Fibroblast of skin of right quadriceps (primary cell): ENCODE data around the gene TMEM163.
A peak's percentile ranks its signal among the peaks of the same experiment; 100 is the strongest.

Experiments used
- DNase-seq: peaks from one replicate; pipeline ENCODE4 v3.0.0-alpha.2; 2013

The TMEM163 gene

DNA sequence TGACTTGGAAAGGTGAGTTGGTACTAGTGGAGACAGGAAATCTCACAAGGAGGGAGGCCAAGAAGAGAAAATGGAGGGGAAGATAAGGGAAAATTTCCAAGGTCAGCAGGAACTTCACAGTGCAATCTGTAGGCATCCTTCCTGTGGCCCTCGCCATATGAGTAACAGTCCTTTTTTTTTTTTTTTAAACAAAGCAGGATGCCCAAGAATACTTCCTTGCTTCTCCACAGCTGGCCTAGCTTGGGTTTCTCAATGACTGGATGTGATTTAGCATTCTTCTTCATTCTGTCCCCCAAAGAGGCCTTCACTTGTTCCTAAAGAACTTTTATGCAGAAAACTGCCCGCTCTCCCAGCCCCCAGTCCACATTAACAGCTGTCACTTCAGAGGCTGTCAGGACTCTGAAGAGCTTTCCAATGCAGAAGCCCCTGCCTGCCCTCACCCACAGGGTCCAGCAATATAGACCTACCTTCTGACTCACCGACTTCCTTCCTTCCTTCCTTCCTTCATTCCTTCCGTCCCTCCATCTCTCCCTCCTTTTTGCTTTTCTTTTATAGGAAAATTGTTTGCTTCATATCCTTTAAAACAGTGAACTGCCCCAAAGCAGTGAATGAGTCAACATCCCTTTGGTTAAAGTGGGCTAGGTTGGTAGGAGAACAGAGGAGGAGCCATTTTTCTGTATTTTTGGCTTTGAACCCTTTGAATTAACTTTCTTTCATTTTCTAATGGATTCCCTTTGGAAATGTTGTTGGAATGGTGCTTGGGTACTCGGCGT is 292.9 kb downstream of the TMEM163 start:
- no peak for DNase-seq

DNA sequence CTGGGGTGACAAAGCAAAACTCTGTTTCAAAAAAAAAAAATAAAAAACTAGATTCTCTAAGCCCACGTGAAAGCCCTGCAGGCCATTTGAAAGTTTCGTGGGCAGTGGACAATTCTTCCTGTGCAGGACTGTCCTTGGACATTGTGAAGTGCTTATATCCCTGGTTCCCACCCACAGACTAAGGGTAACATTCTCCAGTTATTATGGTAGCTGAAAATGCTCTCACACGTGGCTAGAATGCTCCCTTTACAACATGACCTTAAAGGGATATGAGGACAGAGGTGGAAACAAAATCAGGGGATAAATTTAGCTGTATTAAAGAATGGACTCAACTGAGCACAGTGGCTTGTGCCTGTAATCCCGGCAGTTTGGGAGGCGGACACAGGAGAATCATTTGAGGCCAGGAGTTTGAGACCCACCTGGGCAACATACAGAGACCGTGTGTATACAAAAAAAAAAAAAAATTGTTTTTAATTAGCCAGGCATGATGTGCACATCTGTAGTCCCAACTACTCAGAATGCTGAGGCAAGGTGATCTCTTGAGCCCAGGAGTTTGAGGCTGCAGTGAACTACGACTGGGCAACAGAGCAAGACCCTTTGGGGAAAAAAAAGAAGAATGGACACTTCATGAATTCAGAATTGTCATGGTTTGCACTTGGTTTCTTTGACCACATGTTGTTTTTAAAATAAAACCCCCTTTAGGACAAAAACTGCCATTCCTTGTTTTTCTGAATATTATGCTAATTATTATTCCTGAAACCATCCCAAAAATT is 297.1 kb downstream of the TMEM163 start:
- DNase-seq, result no peak

DNA sequence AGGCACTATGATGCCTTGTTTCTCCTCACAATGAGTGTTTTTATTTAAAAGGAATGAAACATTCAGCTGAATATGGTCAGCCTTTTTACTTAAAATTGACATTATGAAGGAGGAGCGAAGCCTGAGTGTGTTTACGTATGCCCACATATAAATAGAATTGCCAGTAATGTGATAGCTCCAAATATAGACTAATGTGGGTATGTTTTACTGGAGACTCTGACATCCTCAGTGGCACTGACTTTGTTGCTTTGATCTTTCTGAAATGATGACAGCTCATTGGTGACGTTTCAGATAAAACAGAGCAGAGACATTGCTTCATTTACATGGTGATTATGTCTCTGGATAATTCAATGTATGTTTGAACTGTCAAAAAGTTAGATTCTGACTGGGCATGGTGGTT is 297.9 kb downstream of the TMEM163 start:
- no peak for DNase-seq

DNA sequence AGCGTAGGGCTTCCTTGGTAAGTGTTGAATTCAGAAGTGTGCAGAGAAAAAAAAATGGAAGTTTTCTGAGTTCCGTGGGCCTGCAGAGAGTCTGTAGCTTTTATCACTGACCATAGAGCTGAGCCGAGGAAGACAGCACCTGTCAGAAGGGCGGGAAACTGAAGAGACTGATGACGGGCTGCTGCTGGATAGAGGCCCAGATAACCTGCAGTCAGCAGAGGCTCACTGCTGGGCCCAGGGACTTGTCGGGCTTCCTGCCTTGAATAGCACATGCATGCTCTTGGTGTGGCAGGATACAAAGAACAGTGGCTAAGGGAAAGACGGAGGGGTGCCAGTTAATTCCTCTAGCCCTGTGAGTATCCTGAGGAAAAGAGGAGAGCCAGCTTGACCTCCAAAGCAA is 298.5 kb downstream of the TMEM163 start:
- DNase-seq, result no peak

DNA sequence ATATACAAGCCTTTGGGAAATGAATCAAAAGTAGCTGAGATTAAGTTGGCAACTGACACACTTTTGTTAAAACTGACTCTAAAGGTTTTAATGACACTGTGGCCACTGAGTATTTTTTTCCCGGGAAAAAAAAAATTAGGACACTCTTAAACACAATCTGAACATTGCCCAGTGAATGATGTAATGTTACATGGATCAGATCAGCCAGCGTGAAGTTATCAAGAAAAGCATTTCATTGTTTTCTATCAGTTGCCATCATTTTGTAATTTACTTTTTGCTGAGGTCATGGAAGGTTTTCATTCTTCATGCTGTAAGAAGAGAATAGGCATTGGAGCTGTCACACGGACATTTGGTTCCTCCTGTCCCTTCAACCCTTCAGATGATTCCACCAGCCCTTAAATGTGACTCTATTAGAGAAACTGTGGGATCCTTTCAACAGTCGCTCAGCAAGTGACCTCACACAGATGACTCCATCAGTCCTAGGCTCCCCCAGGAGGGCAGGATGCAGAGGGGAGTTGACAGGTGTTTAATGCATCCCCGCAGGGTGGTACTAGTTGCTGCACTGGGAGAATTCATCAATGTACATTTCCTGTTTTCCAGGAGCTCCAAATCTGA is 300.7 kb downstream of the TMEM163 start:
- DNase-seq, result no peak

DNA sequence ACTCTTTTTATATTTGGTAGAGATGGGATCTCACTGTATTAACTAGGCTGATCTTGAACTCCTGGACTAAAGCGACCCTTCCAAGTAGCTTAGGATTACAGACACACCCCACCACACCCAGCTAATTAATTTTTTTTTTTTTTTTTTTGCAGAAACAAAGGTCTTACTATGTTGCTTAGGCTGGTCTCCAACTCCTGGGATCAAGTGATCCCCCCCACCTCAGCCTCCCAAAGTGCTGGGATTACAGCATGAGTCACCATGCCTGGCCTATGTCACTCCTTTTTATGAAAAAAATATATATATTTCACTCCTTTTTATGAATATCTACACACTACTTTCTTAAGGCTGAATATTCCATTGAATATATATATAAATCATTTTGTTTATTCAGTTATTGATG is 302.2 kb downstream of the TMEM163 start:
- no peak for DNase-seq

DNA sequence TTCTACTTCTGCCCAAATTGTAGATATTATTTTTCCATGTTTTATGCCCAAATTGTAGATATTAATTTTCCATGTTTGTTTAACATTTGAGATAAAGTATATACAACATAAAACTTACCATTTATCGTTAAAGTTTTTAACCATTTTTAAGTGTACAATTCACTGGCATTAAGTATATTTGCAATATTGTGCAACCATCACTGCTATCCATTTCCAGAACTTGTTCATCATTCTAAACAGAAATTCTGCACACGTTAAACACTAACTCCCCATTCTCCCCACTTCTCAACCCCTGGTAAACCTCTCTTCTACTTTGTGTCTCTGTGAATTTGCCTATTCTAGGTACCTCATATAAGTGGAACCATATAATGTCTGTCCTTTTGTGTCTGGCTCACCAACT is 302.8 kb downstream of the TMEM163 start:
- DNase-seq, result no peak

DNA sequence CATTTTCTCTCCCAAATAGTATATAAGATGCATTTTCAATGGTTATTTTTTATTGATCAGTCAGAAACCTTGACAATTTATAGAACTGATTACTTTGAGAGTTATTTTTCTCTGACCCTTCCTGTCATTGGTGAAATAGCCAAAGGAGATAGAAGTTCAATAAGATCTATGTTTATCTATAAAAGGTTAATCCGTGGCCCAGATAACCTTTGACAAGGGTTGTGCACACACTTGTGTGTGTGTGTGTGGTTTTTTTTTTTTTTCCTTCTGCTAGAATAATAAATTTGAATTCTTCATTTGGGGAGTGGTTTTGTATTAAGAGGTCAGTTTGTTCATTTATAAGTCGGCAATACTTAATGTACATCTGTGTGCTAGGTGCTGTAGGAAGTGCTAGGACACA is 304.9 kb downstream of the TMEM163 start:
- no peak for DNase-seq

DNA sequence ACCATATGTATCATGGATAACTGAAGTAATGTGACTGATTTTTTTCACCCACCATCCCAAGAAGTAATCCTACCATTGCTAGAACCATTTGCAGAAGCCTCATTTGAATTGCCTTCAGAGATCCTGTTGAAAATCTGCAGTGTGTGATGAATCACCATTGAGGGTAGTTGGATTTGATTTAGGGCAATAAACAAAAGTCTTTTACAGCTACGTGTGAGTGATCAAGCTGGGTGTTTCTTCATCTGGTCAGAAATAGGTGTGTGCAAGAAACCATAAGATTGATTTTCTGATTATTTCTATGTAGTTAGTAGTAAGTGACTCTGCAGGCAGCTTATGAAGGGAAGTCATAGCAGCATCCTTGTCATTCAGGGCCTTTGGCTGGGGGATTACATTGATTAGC is 305.4 kb downstream of the TMEM163 start:
- DNase-seq, result peak; percentile 38

DNA sequence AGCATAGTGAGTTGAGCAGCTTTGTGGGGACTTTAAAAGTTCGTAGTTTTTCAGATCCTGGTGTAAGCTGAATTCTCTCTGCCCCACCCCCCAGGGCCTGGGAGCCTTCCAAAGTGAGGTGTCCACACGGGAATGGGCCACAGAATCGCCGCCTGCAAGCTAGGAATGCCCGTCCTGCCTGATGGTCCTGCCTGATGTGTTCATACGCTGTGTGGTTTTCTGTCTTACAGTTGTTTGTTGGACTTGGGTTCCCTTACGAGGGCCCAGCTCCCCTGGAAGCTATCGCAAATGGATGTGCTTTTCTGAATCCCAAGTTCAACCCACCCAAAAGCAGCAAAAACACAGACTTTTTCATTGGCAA is 306.2 kb downstream of the TMEM163 start:
- DNase-seq, result no peak

DNA sequence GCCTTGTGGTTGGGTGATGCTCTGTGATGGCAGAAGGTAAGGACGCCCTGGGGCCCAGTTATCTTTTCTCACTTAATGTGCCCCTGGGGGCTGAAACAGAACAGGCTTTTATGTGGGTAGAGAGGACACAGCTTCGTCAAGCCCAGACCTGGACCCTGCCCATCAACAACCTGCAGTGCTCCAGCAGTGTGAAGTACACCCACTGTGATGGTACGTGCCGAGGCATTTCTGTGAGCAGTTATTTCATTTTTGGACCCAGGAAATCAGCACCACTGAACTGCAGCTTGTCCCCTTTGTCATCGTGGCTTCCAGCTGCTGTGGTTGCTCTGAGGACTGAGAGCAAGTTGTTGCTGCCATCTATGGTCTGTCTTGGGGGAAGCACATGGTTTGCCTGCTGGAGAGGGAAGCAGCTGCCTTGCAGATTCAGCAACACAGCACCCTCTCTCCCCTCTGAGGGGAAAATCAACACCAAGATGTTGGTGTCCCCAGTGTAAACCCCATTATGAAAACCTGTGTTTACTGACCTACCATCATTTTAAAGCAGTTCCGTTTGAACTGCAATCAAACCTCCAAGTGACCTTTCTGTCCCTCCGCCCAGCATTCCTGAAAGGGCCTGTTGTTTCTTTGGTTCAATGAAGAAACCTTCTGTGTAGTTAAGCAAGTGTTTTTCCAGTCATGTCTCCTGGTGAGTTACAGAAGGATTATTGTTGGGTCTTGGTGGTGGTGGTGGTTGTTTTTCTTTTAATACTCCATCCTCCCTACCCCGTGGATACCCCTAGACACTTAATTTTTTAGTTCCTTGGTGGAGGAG is 306.8 kb downstream of the TMEM163 start:
- peak; percentile 82 for DNase-seq

DNA sequence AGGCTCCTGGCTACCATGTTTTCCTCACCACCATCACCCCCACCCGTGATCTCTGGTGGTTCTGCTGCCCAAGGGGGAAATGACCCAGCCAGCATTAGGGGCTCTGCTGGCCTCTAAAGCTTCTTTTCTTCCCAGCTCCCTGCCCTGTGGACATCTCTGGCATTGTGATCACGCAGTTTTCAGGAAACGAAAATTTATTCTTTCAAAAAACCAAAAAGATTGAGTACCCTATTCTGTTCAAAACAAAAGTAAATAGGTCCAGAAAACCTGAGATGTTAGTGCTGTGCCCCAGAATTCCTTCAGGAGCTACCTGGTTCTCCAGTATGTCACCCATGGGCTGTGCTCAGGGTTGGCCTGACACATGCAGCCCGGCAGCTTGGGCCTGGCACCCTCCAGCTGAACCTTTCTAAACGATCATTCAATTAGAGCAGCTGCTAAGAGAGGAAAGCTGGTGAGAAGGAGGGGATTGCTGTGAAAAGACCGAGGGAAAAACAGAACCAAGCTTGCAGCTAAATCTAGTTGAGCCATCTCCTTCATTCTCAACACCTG is 307.4 kb downstream of the TMEM163 start:
- DNase-seq, result no peak

DNA sequence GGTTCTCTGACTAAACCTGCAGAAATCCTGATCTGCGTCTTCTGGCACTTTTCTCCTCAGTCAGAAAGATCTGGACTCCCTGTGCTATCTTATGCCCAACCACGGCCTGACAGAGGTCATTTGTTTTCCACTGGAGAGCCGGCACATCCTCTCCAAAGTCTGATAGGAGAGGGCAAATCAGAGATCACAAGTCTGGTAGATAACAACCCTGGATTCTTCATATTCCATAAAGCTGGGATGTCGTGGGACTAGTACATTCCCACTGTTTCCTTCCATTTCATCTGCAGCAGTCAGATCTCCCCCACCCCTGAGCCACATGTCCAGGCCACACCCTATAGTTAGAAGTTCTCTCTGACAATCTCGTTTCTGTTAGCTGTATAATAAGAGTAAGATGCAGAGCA is 308.0 kb downstream of the TMEM163 start:
- DNase-seq, result no peak

DNA sequence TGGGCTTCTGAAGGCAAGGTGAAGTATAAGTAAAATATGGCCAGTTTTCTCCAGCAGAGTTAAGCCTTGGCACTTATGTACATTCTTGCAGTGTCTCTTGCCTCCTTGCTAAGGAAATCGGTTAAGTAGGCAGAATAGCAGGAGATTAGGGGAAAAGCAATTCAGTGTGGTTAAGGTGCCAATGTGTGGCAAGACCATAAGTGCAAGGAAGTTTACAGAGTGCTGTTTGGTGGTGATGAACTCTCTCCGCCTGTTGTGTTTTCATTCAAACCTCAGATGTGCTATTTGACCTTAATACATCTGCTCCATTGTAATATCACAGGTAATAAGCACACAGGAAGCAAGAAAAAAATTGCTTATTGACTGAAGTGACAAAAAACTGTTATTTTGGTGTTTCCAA is 308.8 kb downstream of the TMEM163 start:
- no peak for DNase-seq

DNA sequence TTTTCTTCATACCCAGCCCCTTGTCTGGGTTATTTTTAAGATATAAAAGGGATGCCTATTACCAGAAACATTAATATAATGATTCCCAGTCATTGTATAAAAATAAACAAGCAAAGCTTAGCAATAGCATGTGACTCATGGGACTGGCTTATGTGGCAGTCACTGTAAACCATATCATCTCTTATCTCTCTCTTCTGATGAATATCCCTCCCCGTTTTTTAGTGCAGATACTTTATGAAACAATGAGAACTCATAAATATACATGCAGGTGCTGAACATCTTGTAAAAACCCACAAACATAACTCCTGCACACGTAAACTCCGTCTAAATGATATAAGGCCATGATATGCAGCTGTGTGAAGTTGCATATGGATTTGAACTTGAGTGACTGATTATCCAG is 310.0 kb downstream of the TMEM163 start:
- peak; percentile 40 for DNase-seq

DNA sequence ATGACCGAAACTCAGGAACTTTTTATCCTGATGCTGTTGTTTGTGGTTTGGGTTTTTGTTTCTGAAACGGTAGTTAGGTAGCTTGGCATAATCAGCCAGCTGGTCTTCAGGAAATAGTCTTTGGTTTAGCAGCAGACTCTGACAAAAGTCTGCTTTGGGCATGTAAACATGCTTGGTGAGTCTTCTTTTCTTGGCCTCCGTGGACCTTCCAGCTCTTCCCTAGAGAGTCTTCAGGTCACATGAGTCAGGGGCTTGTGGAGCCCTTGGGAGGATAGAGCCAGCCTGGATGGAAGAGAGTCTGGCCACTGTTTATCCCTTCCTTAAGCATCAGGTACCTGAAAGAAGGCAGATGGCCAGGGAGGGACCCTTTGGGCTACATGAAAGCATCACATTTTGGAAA is 310.4 kb downstream of the TMEM163 start:
- peak; percentile 49 for DNase-seq

DNA sequence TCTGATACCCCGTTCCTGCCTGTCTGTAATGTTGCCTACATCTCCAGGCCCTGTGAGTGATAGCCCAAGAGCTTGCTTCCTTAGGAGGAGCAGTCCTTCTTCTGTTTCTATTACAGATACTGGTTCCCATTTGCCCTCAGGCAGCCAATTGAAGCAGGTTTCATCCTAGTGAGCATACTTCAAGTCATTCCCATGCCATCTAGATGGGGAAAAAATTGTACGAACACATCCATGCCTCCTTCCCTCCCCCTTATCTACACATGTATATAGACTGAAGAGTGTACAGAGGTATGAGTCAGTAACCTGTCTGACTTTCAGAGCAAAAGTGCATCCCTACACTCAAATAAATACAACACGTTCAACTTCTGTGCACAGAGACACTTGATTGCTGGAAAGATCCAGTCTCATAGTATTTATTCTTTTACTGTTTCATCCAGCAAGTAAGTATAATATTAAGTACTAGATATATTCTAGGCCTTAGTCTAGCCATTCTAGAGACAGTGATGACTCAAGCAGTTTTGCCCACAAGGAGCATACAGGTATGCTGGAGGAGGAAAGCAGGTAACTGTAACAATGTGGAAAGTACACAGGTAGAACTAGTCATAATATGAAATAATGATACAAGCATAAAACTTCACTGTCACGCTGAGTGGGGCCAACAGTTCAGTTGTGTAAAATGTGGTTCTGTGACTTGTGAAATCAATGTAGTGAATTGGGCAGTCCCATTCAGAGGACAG is 311.5 kb downstream of the TMEM163 start:
- no peak for DNase-seq

DNA sequence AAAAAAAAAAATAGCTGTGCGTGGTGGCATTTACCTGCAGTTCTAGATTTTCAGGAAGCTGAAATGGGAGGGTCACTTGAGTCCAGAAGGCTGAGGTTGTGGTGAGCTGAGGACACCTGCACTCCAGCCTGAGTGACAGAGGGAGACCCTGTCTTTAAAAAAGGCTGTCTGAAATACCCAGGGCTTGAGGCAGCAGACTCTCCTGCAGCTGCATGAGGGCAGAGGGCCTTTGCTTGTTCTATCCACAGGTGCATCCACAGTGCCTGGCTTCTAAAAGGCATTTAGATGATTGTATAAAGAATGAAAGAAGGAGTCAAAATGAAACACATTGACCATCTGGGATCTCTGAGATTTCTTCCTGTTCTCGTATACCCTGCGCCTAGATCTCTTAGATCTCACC is 312.1 kb downstream of the TMEM163 start:
- DNase-seq, result no peak

DNA sequence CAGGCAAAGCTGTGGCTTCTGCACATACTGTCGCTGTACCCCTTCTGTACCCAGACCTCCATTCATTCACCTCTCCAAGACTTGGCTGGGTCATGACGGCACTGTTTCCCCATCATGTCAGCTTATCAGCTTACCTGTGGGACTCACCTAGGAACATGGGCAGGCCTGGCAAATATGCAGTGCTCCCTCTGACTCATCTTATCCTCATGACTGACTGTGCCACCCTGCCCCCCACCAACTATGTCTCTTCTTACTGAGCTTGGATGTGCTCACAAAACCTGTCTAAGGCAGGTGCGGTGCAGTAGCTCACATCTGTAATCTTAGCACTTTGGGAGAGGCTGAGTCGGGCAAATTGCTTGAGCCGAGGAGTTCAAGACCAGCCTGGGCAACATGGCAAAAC is 312.5 kb downstream of the TMEM163 start:
- no peak for DNase-seq
